Stimulated activated CD8-positive, alpha-beta memory T cell treated with anti-CD3 and anti-CD28 coated beads, Interleukin-7, amount 100 ng/mL, for 24 hours (primary cell): ENCODE measurements around the gene KCNIP1.

ENCODE experiments used
- DNase-seq: peaks from one replicate; pipeline ENCODE4 v3.0.0-alpha.2; 2020; ENCODE audit warnings: low read depth

KCNIP1 gene

DNA sequence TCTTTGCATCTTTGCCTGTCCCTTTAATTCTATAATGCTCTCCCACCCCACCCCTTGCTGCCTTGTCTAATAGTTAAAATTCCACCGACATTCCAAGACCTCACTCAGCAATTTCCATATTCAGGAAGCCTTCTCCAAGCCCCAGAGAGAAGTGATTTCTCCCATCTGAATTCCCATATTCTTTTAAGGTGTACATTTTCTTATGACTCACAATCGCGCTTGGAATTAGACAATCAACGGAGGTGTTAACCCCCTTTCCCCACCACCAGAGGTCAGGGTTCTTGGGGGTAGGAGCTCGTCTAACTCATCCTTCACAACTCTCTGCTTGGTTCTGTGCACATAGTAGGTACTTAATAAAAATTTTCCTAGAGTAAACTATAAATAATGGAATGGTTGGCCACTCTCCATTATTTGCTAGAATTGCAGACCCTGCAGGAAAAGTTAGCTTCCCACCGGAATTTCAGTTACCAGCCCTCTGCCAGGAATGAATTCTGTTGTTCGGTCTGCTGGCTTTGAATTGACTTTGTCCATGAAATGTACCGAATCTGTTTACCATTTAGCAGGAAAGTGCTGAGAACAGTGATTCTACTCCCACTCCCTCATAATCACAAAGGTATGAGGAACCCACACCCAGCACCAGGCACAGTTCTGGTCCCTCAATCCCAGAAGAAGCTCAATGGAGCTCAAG lies 5.0 kb downstream of the KCNIP1 start:
- no peak for DNase-seq

DNA sequence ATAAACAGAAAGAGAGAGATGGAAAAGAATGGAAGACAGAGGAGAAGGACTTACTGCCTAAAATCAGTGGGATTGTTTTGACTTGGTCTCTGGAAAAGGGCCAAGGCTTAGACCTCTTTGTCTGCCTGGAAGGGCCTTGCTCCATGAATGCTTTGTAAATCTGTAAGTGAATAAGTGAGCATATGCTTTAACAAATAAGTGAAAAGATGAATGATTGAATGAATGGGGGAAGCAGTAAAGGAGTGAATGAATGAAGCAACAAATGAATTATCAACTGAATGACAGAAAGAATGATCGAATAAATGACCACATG lies 5.5 kb downstream of the KCNIP1 start:
- no peak for DNase-seq

DNA sequence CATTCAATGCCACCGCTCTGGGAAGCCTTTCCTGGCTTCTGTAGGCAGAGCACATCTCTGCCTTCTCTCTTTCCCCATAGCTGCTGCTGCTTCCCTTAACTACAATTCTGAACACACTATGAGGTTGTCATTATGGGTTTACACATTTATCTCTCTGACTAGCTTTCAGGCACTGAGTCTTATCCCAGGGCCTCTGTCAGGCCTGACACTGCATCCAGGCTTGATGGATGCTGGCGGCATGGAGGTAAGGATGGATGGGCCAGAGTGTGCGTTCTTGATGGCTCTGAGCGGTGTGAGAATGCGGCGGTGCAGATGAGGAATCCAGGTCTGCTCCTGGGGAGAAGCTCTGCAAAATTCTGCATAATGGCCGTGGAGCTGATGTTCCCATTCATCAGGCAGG lies 6.3 kb downstream of the KCNIP1 start:
- no peak for DNase-seq

DNA sequence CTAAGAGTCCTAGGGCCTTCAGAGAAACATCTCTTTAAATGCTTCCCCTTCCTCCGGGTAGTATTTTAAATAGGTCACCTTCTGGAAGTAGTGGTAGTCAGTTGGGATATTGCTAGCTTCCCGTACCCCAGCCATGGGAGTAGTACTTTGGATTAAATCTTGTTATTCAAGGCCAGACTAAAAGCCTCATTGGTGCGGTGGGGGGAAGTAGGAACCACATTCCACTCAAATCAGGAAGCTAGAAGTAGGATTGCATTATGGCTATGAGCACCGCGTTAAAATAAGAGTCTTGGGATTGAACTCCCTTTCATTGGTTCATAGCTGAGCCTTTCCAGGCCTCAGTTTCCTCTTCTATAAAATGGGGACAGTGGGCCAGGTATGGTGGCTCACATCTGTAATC lies 6.7 kb downstream of the KCNIP1 start:
- no peak for DNase-seq

DNA sequence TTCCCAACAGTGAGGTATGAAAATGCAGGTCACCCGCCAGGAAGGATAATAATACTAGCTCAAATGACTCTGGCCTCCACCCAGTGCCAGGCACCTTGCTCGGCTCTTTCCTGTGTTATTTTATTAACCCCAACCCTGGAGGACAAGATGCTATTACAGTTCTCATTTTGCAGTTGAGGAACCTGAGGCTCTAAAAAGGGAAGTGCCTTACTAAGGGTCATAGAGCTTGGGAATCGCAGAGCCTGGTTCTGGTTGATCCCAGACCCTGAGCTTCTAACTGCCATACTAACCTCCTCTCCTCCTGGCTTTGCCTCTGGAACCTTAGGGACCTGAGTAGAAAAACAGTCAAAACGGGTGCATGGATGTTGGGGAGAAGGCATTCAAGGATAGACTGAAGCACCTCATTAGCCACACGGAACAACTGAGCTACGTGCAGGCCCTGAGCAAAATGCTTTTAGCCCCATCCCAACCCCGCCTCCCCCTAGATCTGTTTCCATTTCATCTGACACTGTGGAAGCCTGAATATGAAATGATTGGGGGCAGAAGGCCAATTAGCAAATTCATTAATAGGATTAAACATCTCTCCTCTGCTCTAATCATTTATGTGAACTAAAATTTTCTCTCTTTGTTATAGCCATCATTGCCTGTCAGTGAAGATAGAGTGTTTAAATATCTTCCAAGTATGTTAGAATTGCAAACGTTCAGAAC lies 7.9 kb downstream of the KCNIP1 start:
- DNase-seq, result no peak

DNA sequence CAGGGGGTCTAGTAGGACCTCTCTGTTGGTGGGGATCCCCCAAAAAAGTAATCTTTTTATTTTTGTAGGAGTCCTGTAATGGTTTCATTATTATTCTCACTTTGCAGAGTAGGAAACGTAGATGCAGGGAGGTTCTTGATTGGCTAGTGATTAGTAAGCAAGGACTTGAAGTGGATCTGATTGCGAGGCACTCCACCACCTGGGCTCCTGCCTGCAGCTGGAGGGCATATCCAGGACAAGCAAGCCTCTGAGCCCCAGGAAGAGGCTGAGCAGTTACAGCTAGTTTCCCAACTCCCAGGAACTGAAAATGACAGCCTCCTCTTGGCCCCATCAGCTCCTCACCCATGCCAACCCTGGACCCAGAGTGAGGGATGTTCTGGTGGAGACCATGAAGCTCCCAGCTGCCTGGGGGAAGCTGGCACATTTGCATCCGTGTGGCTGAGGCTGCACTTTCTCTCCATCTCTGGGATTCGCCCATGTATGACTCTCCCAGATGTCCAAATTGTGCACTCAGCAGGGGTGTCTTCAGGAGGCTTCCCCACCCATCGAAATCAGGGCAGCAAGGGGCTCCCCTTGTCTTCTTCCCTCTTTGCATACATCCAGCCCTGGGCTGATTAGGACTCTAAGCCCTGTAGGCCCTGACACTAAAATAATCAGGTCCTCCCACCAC lies 10.2 kb downstream of the KCNIP1 start:
- no peak for DNase-seq

DNA sequence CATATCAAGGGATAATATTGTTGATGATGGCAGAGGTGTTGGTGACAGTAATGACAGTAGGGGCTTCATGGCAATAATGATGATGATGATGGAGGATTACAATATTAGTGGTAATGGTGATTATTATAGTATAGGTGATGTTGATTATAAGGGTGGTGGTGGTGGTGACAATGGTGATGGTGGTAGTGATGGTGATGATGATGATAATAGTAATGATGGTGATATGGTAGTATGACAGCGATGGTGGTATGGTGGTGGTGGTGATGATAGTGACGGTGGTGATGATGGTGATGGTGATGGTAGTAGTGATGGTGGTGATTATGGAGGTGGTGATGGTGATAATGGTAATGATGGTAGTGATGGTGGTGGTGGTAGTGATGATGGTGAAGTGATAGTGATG lies 13.6 kb downstream of the KCNIP1 start:
- no peak for DNase-seq

DNA sequence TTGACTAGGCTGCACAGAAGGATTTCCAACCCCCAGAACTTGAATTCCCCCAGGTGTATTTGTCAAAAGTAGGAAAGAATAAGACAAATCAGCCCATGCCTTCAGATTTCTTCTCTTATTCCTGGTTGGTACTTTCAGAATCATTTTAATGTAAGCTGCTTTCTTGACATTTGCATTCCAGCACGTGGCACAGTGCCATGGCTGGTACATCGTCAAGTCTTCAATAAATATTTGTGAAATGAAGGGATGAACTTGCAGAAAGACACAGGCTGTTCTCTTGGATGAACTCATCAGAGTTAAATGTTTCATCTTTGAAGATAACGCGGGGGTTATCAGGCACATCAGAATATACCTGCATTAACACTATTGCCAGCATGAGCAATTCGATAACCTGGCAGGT lies 14.5 kb downstream of the KCNIP1 start:
- no peak for DNase-seq

DNA sequence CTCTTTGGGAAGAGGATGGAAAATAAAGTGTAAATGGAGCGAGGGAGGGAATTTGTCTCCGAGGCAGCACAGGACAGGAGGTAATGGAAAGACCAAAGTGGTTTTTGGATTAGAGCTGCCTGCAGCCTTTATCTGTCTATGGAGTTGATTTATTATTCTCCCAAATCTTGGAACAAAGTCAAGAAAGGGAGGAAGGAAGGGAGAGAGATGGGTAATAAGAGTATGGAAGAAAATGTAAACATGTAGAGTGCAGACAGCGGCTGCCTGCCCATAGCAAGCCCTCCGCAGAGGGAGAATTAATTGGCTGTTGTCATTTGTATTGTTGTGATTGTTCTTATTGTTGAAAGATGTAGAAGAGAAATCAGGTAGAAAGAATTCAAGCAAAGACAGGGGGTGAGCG lies 15.7 kb downstream of the KCNIP1 start:
- DNase-seq, result no peak

DNA sequence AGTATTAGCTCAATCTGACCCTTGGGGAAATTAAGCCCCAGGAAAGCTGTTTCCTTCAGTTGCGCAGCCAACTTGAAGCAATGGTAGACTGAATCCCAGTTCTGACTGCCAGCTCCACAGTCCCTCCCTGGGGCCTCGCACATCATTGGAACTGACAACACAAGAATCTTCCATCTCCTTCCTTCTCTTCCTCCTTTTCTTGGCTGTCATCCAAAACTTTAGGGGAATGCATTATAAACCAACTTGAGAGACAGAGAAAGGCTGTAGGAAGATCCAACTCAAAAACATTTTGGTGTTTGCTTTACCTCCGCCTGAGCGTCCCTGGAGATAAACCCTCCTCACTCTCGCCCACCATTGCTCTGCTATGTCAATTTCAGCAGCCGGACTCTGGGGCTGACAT lies 16.6 kb downstream of the KCNIP1 start:
- no peak for DNase-seq

DNA sequence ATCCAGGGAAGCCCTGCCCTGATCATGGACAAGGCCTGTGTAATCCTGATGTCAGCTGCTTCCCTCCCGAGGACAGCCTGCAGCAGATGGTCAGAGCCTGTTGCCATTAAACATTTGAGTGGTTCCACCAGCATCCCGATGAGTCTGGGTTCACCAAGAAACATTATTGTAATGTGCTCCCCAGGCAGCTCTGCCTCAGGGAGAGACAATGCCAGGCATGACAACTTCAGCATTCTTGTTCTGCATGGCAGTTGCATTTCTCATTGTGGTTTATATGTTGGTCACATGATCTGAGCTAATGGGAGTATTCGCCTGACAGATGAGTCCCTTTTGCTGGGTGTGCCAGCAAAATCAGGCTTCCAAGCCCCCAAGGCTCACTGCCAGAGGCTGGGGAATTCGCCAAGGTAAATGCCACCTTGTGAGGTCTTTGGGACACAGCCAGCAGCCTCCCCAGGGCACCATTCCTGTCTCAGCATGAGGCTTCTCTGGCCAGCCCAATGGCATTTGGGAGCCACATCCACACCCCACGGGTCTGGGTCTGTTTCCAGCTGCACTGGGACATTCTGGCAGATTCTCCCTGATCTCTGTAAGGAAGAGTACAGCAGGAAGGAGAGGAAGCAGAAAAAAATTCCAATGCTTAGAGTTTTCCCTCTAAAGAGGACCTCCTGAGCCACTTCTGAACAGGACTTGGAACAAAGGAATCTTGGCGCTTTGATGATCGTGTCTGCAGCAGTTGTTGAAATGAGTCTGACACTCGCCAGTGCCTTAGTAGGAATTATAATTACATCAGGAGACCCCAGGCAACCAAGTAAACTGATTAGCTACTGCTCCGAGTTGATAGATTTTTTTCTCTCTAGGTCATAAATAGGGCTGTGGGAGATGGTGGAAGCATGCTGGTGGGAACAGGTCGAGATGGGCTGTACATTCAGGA lies 18.7 kb downstream of the KCNIP1 start:
- DNase-seq, result no peak

DNA sequence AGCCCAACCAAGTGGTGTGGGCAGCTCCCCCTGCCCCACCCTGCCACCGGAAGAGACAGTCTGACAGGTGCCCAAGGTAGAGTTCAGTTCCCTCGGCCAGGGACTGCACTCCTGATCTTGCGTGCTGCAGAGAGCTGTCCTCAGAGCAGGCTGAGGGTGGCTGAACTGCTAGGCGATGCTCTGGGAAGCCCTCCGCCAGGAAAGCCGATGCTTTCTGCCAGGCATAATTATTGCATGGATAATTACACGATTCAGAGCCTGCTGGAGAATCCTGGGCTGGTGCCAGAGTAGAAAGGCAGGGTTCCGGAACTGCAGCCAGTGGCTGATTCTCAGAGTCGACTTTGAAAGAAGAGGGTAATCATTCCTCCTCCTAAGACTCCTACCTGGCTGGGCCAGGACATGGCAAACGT lies 19.3 kb downstream of the KCNIP1 start:
- no peak for DNase-seq

DNA sequence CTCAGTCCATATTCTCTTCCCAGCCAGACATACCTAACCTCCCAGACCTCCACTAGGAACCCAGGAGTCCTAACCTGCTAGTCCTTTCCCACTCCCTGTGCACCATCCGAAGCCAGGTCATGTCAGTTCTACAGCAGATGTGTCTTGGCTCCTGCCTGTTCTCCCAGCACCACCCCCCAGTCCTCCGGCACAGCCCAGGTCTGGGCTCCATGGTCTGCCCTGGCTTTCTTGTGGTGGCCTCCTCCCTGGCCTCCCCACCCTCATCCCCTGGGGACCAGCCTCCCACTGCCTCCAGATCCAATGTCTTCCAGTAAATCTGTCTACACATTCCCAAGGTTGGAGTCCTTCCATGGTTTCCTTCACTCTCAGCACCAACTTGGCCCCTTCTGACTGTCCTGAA lies 20.0 kb downstream of the KCNIP1 start:
- no peak for DNase-seq

DNA sequence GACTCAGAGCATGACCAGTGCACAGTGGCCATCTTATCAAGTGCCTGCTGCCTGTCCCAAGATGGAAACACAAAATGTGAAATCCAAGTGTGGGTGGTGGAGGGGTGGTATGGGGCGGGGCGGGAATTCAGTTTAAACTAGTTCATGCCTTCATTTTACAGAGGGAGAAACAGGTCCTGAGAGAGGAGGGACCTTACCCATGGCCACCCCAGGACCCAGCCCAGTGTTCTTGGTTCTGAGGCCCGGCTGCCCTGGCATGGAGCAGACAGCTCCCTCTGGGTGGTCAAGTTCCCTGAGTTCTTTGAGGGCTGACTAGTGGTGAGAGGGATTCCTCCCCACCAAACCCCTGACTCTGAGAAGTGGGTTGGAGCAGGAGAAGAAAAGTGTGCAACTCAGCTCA lies 20.8 kb downstream of the KCNIP1 start:
- no peak for DNase-seq

DNA sequence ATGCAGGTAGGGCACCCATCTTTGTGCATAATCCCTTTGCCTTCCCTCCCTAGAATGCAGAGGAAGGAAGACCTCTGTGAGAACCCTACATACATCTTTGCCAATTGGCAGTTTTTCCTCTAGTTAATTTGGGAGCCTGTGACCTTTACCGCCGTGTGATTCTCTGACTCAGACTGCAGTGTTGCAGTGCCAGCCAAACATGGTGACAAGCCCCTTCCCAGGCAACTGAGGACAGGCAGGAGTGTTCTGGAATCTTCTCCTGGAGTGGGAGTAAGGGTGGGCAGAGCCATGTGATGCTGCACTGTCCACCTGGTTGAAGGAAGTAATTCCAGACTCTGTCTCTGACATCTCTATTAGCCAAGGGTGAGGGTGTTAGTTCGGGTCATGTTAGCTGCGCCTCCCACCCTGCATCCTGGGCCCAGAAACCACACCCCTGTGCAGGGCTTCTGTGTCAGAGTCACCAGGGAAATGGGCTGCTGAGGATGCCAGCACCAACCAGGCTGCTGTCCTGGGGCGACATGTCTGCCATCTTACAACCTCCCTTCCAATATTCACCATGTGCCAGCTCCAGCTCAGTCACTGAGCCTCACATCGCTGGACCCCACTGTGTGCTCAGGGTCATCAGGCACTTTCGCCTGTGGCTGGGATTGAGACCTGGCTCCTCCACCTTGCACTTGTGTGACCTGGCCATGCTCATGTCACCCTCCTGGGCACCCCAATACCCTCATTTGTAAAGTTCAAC lies 21.8 kb downstream of the KCNIP1 start:
- no peak for DNase-seq

DNA sequence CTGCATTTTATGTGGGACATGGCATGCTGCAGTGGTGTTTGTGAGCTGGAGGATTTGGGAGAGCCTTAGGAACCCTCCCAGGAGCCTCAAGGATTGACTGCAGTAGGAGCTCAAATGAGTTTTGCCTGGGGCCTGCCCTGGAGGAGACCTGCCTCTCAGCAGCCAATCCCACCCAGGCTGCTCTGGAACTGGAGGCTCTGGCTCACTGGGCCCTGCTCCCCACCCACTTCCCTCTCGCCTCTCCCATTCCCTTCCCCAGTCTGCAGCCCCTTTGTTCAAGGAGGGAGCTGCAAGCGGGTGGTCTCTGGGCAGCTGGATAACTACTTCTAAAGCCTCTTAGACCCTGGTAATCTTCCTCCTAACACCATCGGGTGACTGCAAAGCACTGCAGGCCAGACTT lies 24.2 kb downstream of the KCNIP1 start:
- no peak for DNase-seq

DNA sequence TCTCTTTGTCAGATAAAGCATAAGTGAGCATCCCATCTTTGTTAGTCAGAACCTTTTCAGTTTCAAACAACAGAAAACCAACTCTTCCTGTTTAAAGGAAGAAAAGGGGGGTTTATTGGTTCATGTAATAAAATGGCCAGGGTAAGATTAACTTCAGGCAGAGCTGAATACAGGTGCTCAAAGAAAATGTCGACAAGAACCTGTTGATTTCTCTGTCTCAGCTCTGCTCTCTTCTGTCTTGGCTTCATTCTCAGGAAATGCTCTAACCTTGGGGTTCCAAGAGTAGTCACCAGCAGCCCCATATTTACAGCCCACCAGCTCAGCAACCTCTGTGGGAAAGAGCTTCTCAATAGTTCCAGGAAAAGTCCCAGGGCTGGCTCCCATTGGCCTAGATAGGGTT lies 25.2 kb downstream of the KCNIP1 start:
- DNase-seq, result no peak

DNA sequence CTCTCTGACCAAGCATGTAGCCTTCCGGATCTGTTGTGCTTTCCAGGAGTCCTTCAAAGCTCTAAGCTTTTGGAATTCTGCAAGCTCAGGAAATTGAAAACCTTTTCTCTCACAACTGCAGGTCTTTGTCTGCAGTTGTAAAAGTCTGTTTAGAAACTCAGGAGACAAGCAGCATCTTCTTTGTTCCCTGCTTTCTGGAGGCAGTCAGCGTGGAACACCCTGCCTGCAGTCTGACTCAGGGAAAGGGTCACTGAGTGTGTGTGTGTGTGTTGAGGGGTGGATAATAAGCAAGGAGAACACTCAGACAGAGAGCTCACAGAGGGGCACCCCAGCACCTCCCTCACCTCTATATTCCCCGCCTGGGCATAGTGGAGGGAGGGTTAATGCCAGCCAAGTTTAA lies 29.1 kb downstream of the KCNIP1 start:
- DNase-seq, result no peak

DNA sequence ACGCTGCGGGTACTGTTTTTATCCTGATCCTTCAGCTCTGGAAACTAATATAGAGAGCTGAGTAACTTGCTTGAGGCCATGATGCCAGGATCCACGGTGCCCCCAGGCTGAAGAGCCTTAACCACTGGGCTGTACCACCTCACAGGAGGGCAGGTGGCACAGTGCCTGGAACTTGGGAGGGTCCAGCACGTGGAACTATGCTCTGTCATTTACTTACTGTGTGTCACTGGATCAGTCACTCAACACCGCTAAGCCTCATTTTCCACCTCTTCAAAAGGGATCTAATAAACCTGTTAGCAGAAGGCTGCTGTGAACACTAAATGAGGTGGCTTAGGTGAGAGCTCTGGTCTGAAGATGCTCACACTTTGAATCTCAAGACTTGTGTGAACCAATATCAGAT lies 29.6 kb downstream of the KCNIP1 start:
- no peak for DNase-seq

DNA sequence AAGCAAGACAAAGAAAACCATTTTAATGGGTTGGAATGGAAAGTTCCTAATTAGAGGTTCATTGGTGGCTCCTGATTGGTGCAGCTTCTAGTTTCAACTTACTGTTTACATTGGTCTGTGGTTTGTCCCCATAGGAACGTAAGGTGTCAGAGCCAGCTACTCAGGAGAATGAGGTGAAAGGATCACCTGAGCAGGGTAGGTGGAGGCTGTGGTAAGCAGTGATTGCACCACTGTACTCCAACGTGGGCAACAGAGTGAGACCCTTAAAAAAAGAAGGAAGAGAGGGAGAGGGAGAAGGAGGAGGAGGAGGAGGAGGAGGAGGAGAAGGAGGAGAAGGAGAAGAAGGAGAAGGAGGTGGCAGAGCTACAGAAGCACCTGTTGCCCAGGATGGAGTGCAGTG lies 30.4 kb downstream of the KCNIP1 start:
- DNase-seq, result no peak

DNA sequence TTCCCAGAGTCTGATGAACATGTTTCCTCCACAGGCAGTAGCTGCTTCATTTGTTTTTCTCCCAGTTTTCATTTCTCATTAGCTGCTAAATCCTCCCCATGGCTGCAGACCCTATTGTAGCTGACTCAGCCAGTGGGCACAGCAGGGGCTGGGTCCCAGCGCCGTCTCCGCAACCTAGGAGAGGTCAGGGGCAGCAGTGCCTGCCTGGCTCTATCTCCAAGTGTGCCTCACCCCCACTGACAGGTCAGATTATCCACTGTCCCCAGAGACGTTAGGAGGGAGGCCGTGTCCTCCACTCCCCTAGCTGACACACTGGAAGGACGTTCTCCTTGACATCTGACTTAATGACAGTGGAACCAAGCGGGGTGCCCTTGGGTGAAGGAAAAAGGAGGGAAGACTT lies 31.1 kb downstream of the KCNIP1 start:
- no peak for DNase-seq

DNA sequence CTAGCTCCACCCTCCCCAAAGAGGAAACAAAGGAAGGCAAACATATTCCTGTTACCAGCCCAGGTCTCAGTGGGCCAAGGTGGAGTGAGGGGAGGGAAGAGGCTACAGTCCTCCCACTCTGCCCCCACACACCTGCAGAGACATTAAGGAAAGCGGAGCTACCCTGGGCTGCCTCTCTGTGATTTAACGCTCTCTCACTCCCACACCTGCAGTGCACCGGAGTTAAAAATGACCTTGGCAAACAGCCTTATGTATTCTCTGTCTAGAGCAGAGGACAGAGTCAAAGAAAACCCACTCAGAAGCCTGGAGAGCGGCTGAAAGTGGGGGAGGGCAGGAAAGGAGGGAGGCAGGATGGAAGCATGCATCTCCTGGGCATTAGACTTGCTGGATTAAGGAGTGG lies 32.7 kb downstream of the KCNIP1 start:
- DNase-seq, result no peak
